SK-N-SH (cell line): ENCODE measurements around the gene CPEB2. TPM values are rescaled to one million over a fixed set of nuclear protein-coding genes. Genes with fewer than 3 reads are reported as not detected.

ENCODE experiments used
- CTCF ChIA-PET: fragments of 300-600, 350-600 bp; formaldehyde crosslinking; extraction: SDS; loops from one replicate; lab custom pipeline; 2021; lab: Yijun Ruan, JAX
- POLR2A ChIA-PET: fragments of 350-600 bp; sonication (Branson Sonifier 250); formaldehyde crosslinking; extraction: SDS; loops from one replicate; lab custom pipeline; 2020; ENCODE audit warnings: antibody characterized with exemption, inconsistent platforms; lab: Yijun Ruan, JAX
- DNase-seq: peaks from one replicate; pipeline ENCODE4 v3.0.0; 2012
- H2AFZ ChIP-seq: fragments of 200-600 bp; sonication (generic); 2 replicates; pipeline ENCODE4 v1.8.1; 2016; ENCODE audit warnings: antibody characterized with exemption, mild to moderate bottlenecking, low read depth
- H3F3A ChIP-seq: fragments of 200-600 bp; sonication (generic); replicated peaks from 2 replicates; pipeline ENCODE3; 2016; ENCODE audit warnings: antibody characterized with exemption, mild to moderate bottlenecking; ENCODE audit not compliant: insufficient read depth
- H3K27ac ChIP-seq, 2 experiments: fragments of 200-500 bp in 1 of 2; fragments of 200-600 bp in 1 of 2; sonication (Bioruptor generic) in 1 of 2; sonication (generic), shearing (Covaris generic) in 1 of 2; 2 replicates each; pipeline versions ENCODE4 v1.5.1 to v1.6.1; 2014 to 2016; ENCODE audit warnings: low read depth in 2 of 2, inconsistent platforms in 1 of 2, low read length in 1 of 2, mild to moderate bottlenecking in 1 of 2, mixed read lengths in 1 of 2
- H3K27me3 ChIP-seq: fragments of 200-600 bp; sonication (generic), shearing (Covaris generic); 2 replicates; pipeline ENCODE4 v1.6.1; 2016; ENCODE audit warnings: mixed run types; ENCODE audit not compliant: insufficient read depth
- H3K36me3 ChIP-seq, 2 experiments: fragments of 200-500 bp in 1 of 2; fragments of 200-600 bp in 1 of 2; sonication (Bioruptor generic) in 1 of 2; sonication (generic) in 1 of 2; replicated peaks in 1 of 2; 2 replicates each; pipeline versions ENCODE3 to v1.5.1; 2014 to 2016; ENCODE audit warnings: low read length in 1 of 2, mild to moderate bottlenecking in 1 of 2; ENCODE audit not compliant: insufficient read depth in 2 of 2, control insufficient read depth in 1 of 2
- H3K4me1 ChIP-seq, 2 experiments: fragments of 200-500 bp in 1 of 2; fragments of 200-600 bp in 1 of 2; sonication (Bioruptor generic) in 1 of 2; sonication (generic), shearing (Covaris generic) in 1 of 2; 2 replicates each; pipeline versions ENCODE4 v1.5.1 to v1.6.1; 2014 to 2016; ENCODE audit warnings: low read depth in 1 of 2, low read length in 1 of 2, mixed run types in 1 of 2; ENCODE audit not compliant: insufficient read depth in 2 of 2, control insufficient read depth in 1 of 2
- H3K4me2 ChIP-seq: fragments of 200-600 bp; sonication (generic), shearing (Covaris generic); 2 replicates; pipeline ENCODE4 v1.6.1; 2017; ENCODE audit warnings: mixed run types
- H3K4me3 ChIP-seq, 2 experiments: fragments of 200-500 bp in 1 of 2; fragments of 200-600 bp in 1 of 2; sonication (Bioruptor generic) in 1 of 2; sonication (generic), shearing (Covaris generic) in 1 of 2; 2 replicates each; pipeline versions ENCODE4 v1.5.1 to v1.8.1; 2014 to 2016; ENCODE audit warnings: low read depth in 2 of 2, inconsistent platforms in 1 of 2, low read length in 1 of 2, mild to moderate bottlenecking in 1 of 2, mixed read lengths in 1 of 2, moderate library complexity in 1 of 2
- H3K79me2 ChIP-seq: fragments of 200-600 bp; sonication (generic); 2 replicates; pipeline ENCODE4 v1.8.1; 2017; ENCODE audit warnings: mild to moderate bottlenecking; ENCODE audit not compliant: insufficient read depth
- H3K9ac ChIP-seq: fragments of 200-600 bp; sonication (generic); 2 replicates; pipeline ENCODE4 v1.6.1; 2017; ENCODE audit warnings: mixed run types
- H3K9me2 ChIP-seq: fragments of 200-600 bp; sonication (generic); 2 replicates; pipeline ENCODE4 v1.6.1; 2017; ENCODE audit warnings: mixed run types
- H3K9me3 ChIP-seq: fragments of 200-600 bp; sonication (generic); 2 replicates; pipeline ENCODE4 v1.6.1; 2017; ENCODE audit warnings: mixed run types, mild to moderate bottlenecking, moderate library complexity
- H4K20me1 ChIP-seq: fragments of 200-600 bp; sonication (generic); 2 replicates; pipeline ENCODE4 v1.6.1; 2017; ENCODE audit warnings: mild to moderate bottlenecking, mixed run types; ENCODE audit not compliant: insufficient read depth
- ELF1 ChIP-seq: IDR thresholded peaks from 2 replicates; pipeline ENCODE4 v1.4.0; 2012
- EZH2phosphoT487 ChIP-seq: fragments of 200-600 bp; sonication (generic); IDR thresholded peaks from 2 replicates; pipeline ENCODE4 v1.6.1; 2017; ENCODE audit warnings: low read depth, mixed run types, mild to moderate bottlenecking, antibody characterized with exemption, moderate library complexity, borderline replicate concordance
- FOSL2 ChIP-seq: IDR thresholded peaks from 2 replicates; pipeline ENCODE4 v1.4.0; 2012; ENCODE audit warnings: low read depth, mild to moderate bottlenecking, moderate library complexity, borderline replicate concordance
- FOXJ3 ChIP-seq: sonication (generic); formaldehyde crosslinking; IDR thresholded peaks from 2 replicates; pipeline ENCODE4 v1.5.1; 2020; ENCODE audit warnings: mild to moderate bottlenecking, missing genetic modification reagents
- FOXM1 ChIP-seq: IDR thresholded peaks from 2 replicates; pipeline ENCODE4 v1.4.0; 2012; ENCODE audit warnings: low read depth, mild to moderate bottlenecking
- GABPA ChIP-seq: IDR thresholded peaks from 2 replicates; pipeline ENCODE4 v1.4.0; 2012; ENCODE audit warnings: low read depth, mild to moderate bottlenecking
- GATA2 ChIP-seq: sonication (generic); formaldehyde crosslinking; IDR thresholded peaks from 2 replicates; pipeline ENCODE4 v1.5.0; 2020; ENCODE audit warnings: mild to moderate bottlenecking, missing genetic modification reagents
- MXI1 ChIP-seq: IDR thresholded peaks from 2 replicates; pipeline ENCODE4 v1.6.1; 2012; ENCODE audit warnings: mild to moderate bottlenecking, low read depth, low read length, improper control_type of control experiment
- NFIC ChIP-seq: IDR thresholded peaks from 2 replicates; pipeline ENCODE4 v1.4.0; 2012; ENCODE audit warnings: borderline replicate concordance
- NRF1 ChIP-seq: IDR thresholded peaks from 2 replicates; pipeline ENCODE4 v1.6.1; 2012; ENCODE audit warnings: low read depth, mild to moderate bottlenecking, low read length
- RAD21 ChIP-seq: IDR thresholded peaks from 2 replicates; pipeline ENCODE4 v1.6.1; 2012; ENCODE audit warnings: mild to moderate bottlenecking, low read length
- RCOR1 ChIP-seq: fragments of 150-350 bp; IDR thresholded peaks from 2 replicates; pipeline ENCODE4 v1.6.1; 2017; ENCODE audit warnings: antibody characterized with exemption, low read length
- SIN3A ChIP-seq: IDR thresholded peaks from 2 replicates; pipeline ENCODE4 v1.6.1; 2012; ENCODE audit warnings: low read depth, mild to moderate bottlenecking, low read length, moderate library complexity, borderline replicate concordance
- WGBS: methylation state at CpG from one replicate; pipeline ENCODE4 v1.1.6; 2017; ENCODE audit warnings: low lambda C conversion rate; 5-methylcytosine and 5-hydroxymethylcytosine counted together
- polyA plus RNA-seq, 3 experiments: library from polyadenylated mRNA; depleted of rRNA; stranded (reverse); fragments of >200 nt; gene quantifications; 2 replicates each; pipeline ENCODE4 v1.2.3, GENCODE V29; 2012
- TF ChIP-seq, protein P1 (sequence below): IDR thresholded peaks from 2 replicates; pipeline ENCODE4; 2012
- TF ChIP-seq, protein P2 (sequence below): IDR thresholded peaks from 2 replicates; pipeline ENCODE4 v1.4.0; 2012; ENCODE audit warnings: low read depth

The CPEB2 gene
- polyA plus RNA-seq, 1 of the 3 experiments (the other 2 are of a cell fraction), result 2.1 TPM

DNA sequence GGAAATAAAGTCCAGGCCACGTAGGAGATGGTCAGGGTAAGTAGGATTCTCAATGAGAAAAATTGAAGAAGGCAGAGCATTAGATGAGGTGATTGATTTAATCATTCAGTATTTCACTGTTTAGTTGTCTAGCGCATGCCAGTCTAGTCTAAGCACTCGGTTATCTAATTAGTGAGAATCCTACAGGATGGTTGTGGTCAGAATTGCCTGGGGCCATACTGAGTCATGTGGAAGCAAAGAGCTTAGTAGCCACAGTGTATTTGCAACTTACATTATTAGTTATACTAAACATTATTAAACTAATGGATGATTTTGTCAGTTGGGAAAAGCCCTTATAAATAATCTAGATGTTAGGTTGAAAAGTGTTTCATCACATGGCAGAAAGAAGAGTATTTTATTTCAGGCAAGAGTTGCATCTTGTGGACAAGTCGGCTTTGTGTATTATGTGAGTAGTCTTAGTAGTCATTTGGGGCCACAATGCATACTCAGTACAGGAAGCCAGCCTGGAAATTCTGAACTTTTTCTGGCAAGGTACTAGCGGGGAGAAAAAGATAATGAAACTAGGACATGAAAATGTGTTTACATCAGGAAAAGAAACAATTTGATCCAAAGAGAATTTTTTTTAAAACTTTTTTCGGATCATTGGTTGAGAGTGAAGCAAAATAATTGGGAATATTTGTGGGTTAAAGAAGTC lies 31.9 kb downstream of the CPEB2 start:
- no peaks in the 10 kb centered on the region for H3K27me3 ChIP-seq
- no peaks in the 10 kb centered on the region for H3K9me3 ChIP-seq
- H3K4me2 ChIP-seq, result no peak overlapping the region
- H3K36me3 ChIP-seq, result peaks cover 24 to 56% of the 10 kb centered on the region in 2 experiments
- H3K4me3 ChIP-seq, result no peak overlapping the region
- H3F3A ChIP-seq, result peaks cover 8% of the 10 kb centered on the region
- no peak overlapping the region for H2AFZ ChIP-seq
- no peaks in the 10 kb centered on the region for H3K9me2 ChIP-seq
- 99% methylated on average over 6 of the region's 6 CpGs for WGBS
- POLR2A ChIA-PET, result no interaction called here
- no peaks in the 10 kb centered on the region for H4K20me1 ChIP-seq
- no peak for TF ChIP-seq RAD21
- no peak for TF ChIP-seq NFIC
- no peak for TF ChIP-seq GATA2
- no peak for TF ChIP-seq FOXJ3 (CRISPR knock-in tag)
- no peak for TF ChIP-seq FOSL2
- no peak for TF ChIP-seq EZH2phosphoT487
- TF ChIP-seq ELF1, result no peak
- TF ChIP-seq GABPA, result no peak
- TF ChIP-seq, protein P1, sequence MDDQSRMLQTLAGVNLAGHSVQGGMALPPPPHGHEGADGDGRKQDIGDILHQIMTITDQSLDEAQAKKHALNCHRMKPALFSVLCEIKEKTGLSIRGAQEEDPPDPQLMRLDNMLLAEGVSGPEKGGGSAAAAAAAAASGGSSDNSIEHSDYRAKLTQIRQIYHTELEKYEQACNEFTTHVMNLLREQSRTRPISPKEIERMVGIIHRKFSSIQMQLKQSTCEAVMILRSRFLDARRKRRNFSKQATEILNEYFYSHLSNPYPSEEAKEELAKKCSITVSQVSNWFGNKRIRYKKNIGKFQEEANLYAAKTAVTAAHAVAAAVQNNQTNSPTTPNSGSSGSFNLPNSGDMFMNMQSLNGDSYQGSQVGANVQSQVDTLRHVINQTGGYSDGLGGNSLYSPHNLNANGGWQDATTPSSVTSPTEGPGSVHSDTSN, result no peak
- TF ChIP-seq FOXM1, result no peak
- no peak for TF ChIP-seq NRF1
- TF ChIP-seq, protein P2, sequence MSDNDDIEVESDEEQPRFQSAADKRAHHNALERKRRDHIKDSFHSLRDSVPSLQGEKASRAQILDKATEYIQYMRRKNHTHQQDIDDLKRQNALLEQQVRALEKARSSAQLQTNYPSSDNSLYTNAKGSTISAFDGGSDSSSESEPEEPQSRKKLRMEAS, result no peak
- TF ChIP-seq, all 33 proteins: peak for 0
- DNase-seq, result no peak
- H3K27ac ChIP-seq, result no peak overlapping the region
- CTCF ChIA-PET, result interaction anchor here (1.5 kb wide), 1 partner anchor 24 kb away, joined by 4 read pairs; no protein-coding TSS in a partner anchor
- H3K4me1 ChIP-seq, result peaks cover 0 to 31% of the 10 kb centered on the region in 2 experiments; a peak in 2 of 4 replicates
- H3K79me2 ChIP-seq, result peaks cover 29% of the 10 kb centered on the region
- no peak overlapping the region for H3K9ac ChIP-seq

DNA sequence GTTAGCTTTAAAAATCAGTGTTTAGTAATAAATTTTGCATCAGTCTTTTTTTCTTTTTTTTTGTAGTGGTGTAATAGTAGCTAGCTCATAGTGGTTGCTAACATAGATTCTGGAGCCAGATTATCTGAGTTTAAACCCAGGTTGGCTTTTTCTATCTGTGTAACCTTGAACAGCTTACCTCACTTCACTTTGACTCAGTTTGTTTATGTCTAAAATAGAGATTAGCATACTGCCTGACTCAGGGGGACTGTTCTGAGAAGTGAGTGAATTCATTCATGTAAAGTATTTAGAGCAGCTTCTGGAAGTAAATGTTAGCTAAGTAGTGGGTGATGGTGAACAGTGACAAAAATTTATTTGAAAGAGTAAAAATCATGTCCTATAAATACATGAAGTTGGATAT lies 32.9 kb downstream of the CPEB2 start:
- Histone ChIP-seq H3K27ac (no peak overlapping the region), H2AFZ (no peak overlapping the region)
- POLR2A ChIA-PET, result no interaction called here
- TF ChIP-seq MXI1 (no peak), RCOR1 (no peak), SIN3A (no peak)
- TF ChIP-seq, all 33 proteins: peak for 0
- Histone ChIP-seq H3K4me3 (no peak overlapping the region), H3F3A (peaks cover 11% of the 10 kb centered on the region), H3K9me3 (no peaks in the 10 kb centered on the region), H3K4me2 (no peak overlapping the region), H3K9ac (no peak overlapping the region), H3K4me1 (peaks cover 0 to 37% of the 10 kb centered on the region in 2 experiments; a peak in 2 of 4 replicates), H3K79me2 (peaks cover 26% of the 10 kb centered on the region), H4K20me1 (no peaks in the 10 kb centered on the region), H3K36me3 (peaks cover 27 to 58% of the 10 kb centered on the region in 2 experiments), H3K9me2 (no peaks in the 10 kb centered on the region), H3K27me3 (no peaks in the 10 kb centered on the region)
- DNase-seq, result no peak
- CTCF ChIA-PET, result interaction anchor here (1.5 kb wide), 1 partner anchor 25 kb away, joined by 4 read pairs; no protein-coding TSS in a partner anchor
